GM12878 (cell line): ENCODE measurements around the gene DCUN1D5. TPM values are rescaled to one million over a fixed set of nuclear protein-coding genes. Genes with fewer than 3 reads are reported as not detected.

Source experiments
- ATAC-seq: fragments of 200-7000 bp; cut with Tn5 transposase; 3 replicates; pipeline ENCODE4 v1.9.1; 2020; ENCODE audit warnings: mild to moderate bottlenecking, moderate library complexity
- BruUV-seq: library from RNA; stranded (reverse); fragments of 400-500 nt; replicated peaks from 2 replicates; lab custom pipeline; 2021; lab: Mats Ljungman, UMichigan
- CTCF ChIA-PET: fragments of 300-600 bp; sonication (Branson Sonifier 250); formaldehyde crosslinking; extraction: SDS; loops from one replicate; lab custom pipeline; 2021; ENCODE audit warnings: inconsistent platforms; lab: Yijun Ruan, JAX
- POLR2A ChIA-PET: fragments of 350-600 bp; formaldehyde crosslinking; extraction: SDS; loops from one replicate; lab custom pipeline; 2021; ENCODE audit warnings: inconsistent platforms; lab: Charles Lee
- RAD21 ChIA-PET: fragments of 300-600 bp; sonication (Branson Sonifier 250); formaldehyde crosslinking; loops from one replicate; lab custom pipeline; 2023; ENCODE audit warnings: antibody characterized with exemption; ENCODE audit not compliant: unreplicated experiment; lab: Charles Lee
- SMC1A ChIA-PET: fragments of 300-600 bp; sonication (Branson Sonifier 250); formaldehyde crosslinking; loops from one replicate; lab custom pipeline; 2023; ENCODE audit not compliant: unreplicated experiment, uncharacterized antibody; lab: Charles Lee
- DNase-seq: peaks from one replicate; pipeline ENCODE4 v3.0.0-alpha.2; 2011; ENCODE audit warnings: low read depth, low spot score
- FAIRE-seq: peaks from 3 replicates; lab custom pipeline; 2011; peaks lifted over from hg19 to GRCh38; lab: Jason Lieb, UNC
- H2AFZ ChIP-seq: 2 replicates; pipeline ENCODE4 v1.6.0; 2011; ENCODE audit warnings: low read depth, low read length, control low read depth; ENCODE audit not compliant: control insufficient read depth
- H3K27ac ChIP-seq: 2 replicates; pipeline ENCODE4 v1.5.1; 2011; ENCODE audit warnings: control low read depth; ENCODE audit not compliant: control insufficient read depth, insufficient read depth
- H3K27me3 ChIP-seq, 2 experiments: replicated peaks in 1 of 2; 2 replicates each; pipeline versions ENCODE4 v1.6.0 to v1.6.1; 2011; ENCODE audit warnings: low read length in 1 of 2; ENCODE audit not compliant: control insufficient read depth in 2 of 2, insufficient read depth in 2 of 2
- H3K36me3 ChIP-seq, 2 experiments: 2 replicates each; pipeline ENCODE4 v1.5.1; 2011; ENCODE audit warnings: low read length in 1 of 2; ENCODE audit not compliant: control insufficient read depth in 2 of 2, insufficient read depth in 2 of 2
- H3K4me1 ChIP-seq: 2 replicates; pipeline ENCODE4 v1.6.1; 2011; ENCODE audit warnings: mild to moderate bottlenecking, low read length, moderate library complexity, mixed read lengths; ENCODE audit not compliant: control insufficient read depth, insufficient read depth
- H3K4me2 ChIP-seq: 2 replicates; pipeline ENCODE4 v1.6.0; 2011; ENCODE audit warnings: control low read depth; ENCODE audit not compliant: control insufficient read depth, insufficient read depth
- H3K4me3 ChIP-seq: fragments of 200-600 bp; sonication (generic); 2 replicates; pipeline ENCODE4 v1.5.1; 2016
- H3K79me2 ChIP-seq: 2 replicates; pipeline ENCODE4 v1.6.0; 2011; ENCODE audit warnings: low read length; ENCODE audit not compliant: control insufficient read depth, insufficient read depth
- H3K9ac ChIP-seq: 2 replicates; pipeline ENCODE4 v1.8.0; 2011; ENCODE audit warnings: low read length, control low read depth, mixed read lengths; ENCODE audit not compliant: control insufficient read depth, insufficient read depth
- H3K9me3 ChIP-seq: replicated peaks from 3 replicates; pipeline ENCODE4 v1.5.1; 2011; ENCODE audit warnings: mild to moderate bottlenecking, low read length; ENCODE audit not compliant: control insufficient read depth, insufficient read depth
- H4K20me1 ChIP-seq: 2 replicates; pipeline ENCODE4 v1.6.0; 2011; ENCODE audit not compliant: control insufficient read depth, insufficient read depth
- ASH2L ChIP-seq: fragments of 300-600, 200-600 bp; sonication (generic); IDR thresholded peaks from 2 replicates; pipeline ENCODE4 v1.6.1; 2017; ENCODE audit warnings: low read depth, mild to moderate bottlenecking, borderline replicate concordance
- GATAD2B ChIP-seq: fragments of 450-650 bp; conservative IDR thresholded peaks from 2 replicates; pipeline ENCODE4 v1.6.1; 2017; ENCODE audit warnings: low read depth, mild to moderate bottlenecking, moderate library complexity
- IKZF2 ChIP-seq, 2 experiments: fragments of 450-650 bp; IDR thresholded peaks; 2 replicates each; pipeline ENCODE4 v1.6.1; 2017; ENCODE audit warnings: mild to moderate bottlenecking in 2 of 2, moderate library complexity in 2 of 2
- JUND ChIP-seq: IDR thresholded peaks from 2 replicates; pipeline ENCODE4 v1.6.1; 2012; ENCODE audit warnings: low read depth, mild to moderate bottlenecking, low read length, improper control_type of control experiment, moderate library complexity
- KDM1A ChIP-seq: fragments of 200-600 bp; sonication (generic); IDR thresholded peaks from 2 replicates; pipeline ENCODE4 v1.6.1; 2016; ENCODE audit warnings: borderline replicate concordance
- KLF5 ChIP-seq: fragments of 450-650 bp; IDR thresholded peaks from 2 replicates; pipeline ENCODE4 v1.6.1; 2014; ENCODE audit warnings: mild to moderate bottlenecking; ENCODE audit not compliant: partially characterized antibody
- NFYA ChIP-seq: IDR thresholded peaks from 2 replicates; pipeline ENCODE4 v1.6.1; 2011; ENCODE audit warnings: low read depth, mild to moderate bottlenecking, low read length, improper control_type of control experiment, borderline replicate concordance
- NFYB ChIP-seq: IDR thresholded peaks from 2 replicates; pipeline ENCODE4 v1.6.1; 2011; ENCODE audit warnings: low read depth, mild to moderate bottlenecking, low read length, improper control_type of control experiment, moderate library complexity; ENCODE audit not compliant: insufficient read depth
- NR2F1 ChIP-seq: fragments of 450-650 bp; conservative IDR thresholded peaks from 2 replicates; pipeline ENCODE4 v1.6.1; 2017; ENCODE audit warnings: mild to moderate bottlenecking
- POLR2AphosphoS5 ChIP-seq: IDR thresholded peaks from 2 replicates; pipeline ENCODE4 v1.6.1; 2011; ENCODE audit warnings: mild to moderate bottlenecking, low read length, inconsistent platforms
- POU2F2 ChIP-seq: IDR thresholded peaks from 3 replicates; pipeline ENCODE4 v1.6.1; 2011; ENCODE audit warnings: low read depth, mild to moderate bottlenecking, low read length, borderline replicate concordance
- RAD51 ChIP-seq: fragments of 450-650 bp; IDR thresholded peaks from 2 replicates; pipeline ENCODE4 v1.6.1; 2016; ENCODE audit warnings: moderate library complexity, mild to moderate bottlenecking, inconsistent platforms
- RCOR1 ChIP-seq: conservative IDR thresholded peaks from 2 replicates; pipeline ENCODE4 v1.6.1; 2012; ENCODE audit warnings: low read depth, low read length, improper control_type of control experiment
- SREBF1 ChIP-seq: IDR thresholded peaks from 2 replicates; pipeline ENCODE4 v1.6.1; 2012; ENCODE audit warnings: mild to moderate bottlenecking, low read length
- TCF3 ChIP-seq: IDR thresholded peaks from 2 replicates; pipeline ENCODE4 v1.6.1; 2012; ENCODE audit warnings: low read depth, mild to moderate bottlenecking, low read length, borderline replicate concordance; ENCODE audit not compliant: insufficient read depth
- TCF7 ChIP-seq: IDR thresholded peaks from 2 replicates; pipeline ENCODE4 v1.6.1; 2014; ENCODE audit warnings: antibody characterized with exemption, borderline replicate concordance
- WRNIP1 ChIP-seq: IDR thresholded peaks from 2 replicates; pipeline ENCODE4 v1.6.1; 2011; ENCODE audit warnings: low read depth, low read length, improper control_type of control experiment, borderline replicate concordance
- ZNF384 ChIP-seq: IDR thresholded peaks from 2 replicates; pipeline ENCODE4 v1.6.1; 2012; ENCODE audit warnings: low read depth, mild to moderate bottlenecking, low read length, improper control_type of control experiment, borderline replicate concordance
- WGBS: methylation state at CpG from one replicate; pipeline ENCODE4 v1.1.6; 2016; ENCODE audit warnings: low lambda C conversion rate; ENCODE audit not compliant: insufficient replicate concordance, insufficient coverage; ENCODE audit errors: missing lambda C conversion rate; 5-methylcytosine and 5-hydroxymethylcytosine counted together
- in situ Hi-C: fragments of 300-500 bp; cut with MboI; formaldehyde crosslinking; loops from 9 replicates; pipeline ENCODE4 v1.14.3; 2018; ENCODE audit warnings: mixed read lengths
- intact Hi-C: fragments of 100-400 bp; cut with micrococcal nuclease; formaldehyde crosslinking; loops from one replicate; pipeline ENCODE4 v1.14.2; 2022; ENCODE audit not compliant: unreplicated experiment
- polyA plus RNA-seq, 11 experiments: library from polyadenylated mRNA; depleted of rRNA in 4 of 11; unstranded in 6 of 11; stranded (reverse) in 5 of 11; fragments of >200 nt; fragmentation: Nextera tagmentation in 4 of 11; fragmentation: Illumina TruSeq in 1 of 11; extraction: Ambion mirVana in 4 of 11; extraction: Trizol in 1 of 11; gene quantifications; 1 replicate in 1 of 11; 2 replicates in 10 of 11; pipeline versions ENCODE4 v1.2.1 to v1.2.3, GENCODE V29; 2011 to 2016; ENCODE audit warnings: inconsistent platforms in 2 of 11, missing spikeins in 2 of 11, low read depth in 1 of 11
- total RNA-seq, 4 experiments: library from RNA; depleted of rRNA in 3 of 4; stranded (reverse); fragments of >200 nt in 3 of 4; fragmentation: Illumina TruSeq in 1 of 4; extraction: Trizol in 1 of 4; gene quantifications; 2 replicates each; pipeline versions ENCODE4 v1.2.1 to v1.2.3, GENCODE V29; 2013 to 2021
- TF ChIP-seq, protein P1 (sequence below): IDR thresholded peaks from 2 replicates; pipeline ENCODE4 v1.6.1; 2011; ENCODE audit warnings: low read depth, mild to moderate bottlenecking, low read length, moderate library complexity, borderline replicate concordance; ENCODE audit errors: extremely low read depth
- TF ChIP-seq, protein P2 (sequence below), 3 experiments: IDR thresholded peaks in 2 of 3; conservative IDR thresholded peaks in 1 of 3; 2 replicates each; pipeline ENCODE4 v1.5.1; 2011; ENCODE audit warnings: low read depth in 3 of 3, low read length in 3 of 3, mild to moderate bottlenecking in 3 of 3, control low read depth in 2 of 3, moderate library complexity in 2 of 3, inconsistent platforms in 1 of 3, mixed read lengths in 1 of 3; ENCODE audit not compliant: control insufficient read depth in 2 of 3, insufficient read depth in 1 of 3; ENCODE audit errors: extremely low read depth in 1 of 3

DCUN1D5 gene
- total and polyA plus RNA-seq, 10 of the 15 experiments (the other 5 are each of a cell fraction or from before 2014, with no cell fraction given): 20.4 to 87.0 (median 60.6) TPM

DNA sequence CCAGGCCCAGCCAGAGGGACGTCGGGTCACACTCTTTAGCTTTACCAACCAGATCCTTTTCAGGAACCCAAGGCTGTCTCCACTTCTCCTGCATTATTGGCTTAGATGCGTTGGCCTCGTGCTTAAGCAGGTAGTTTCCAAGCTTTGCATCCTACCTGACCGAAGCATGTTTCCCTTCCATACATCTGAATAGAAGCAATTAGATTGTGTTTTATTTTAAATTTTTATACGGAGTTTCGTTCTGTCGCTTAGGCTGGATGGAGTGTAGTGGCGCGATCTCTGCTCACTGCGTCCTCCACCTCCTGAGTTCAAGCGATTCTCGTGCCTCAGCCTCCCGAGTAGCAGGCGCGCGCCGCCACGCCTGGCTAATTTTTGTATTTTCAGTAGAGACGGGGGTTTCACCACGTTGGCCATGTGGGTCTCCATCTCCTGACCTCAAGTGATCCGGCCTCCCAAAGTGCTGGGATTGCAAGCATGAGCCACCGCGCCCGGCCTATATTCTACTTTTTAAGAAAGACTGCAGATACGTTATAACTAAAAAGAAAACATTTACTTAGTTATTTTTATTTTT is 17.9 kb upstream of the DCUN1D5 start:
- intact Hi-C loops: no loop called here
- no peak overlapping the region for H3K9ac ChIP-seq

More for the DNA sequence above, 17.9 kb upstream of the DCUN1D5 start:
- CTCF ChIA-PET: interaction anchor here (0.7 to 2.2 kb wide), 13 partner anchors 8 to 195 kb away, joined by 3 to 28 read pairs (median 4); partner anchors contain the start of gene DCUN1D5
- peak; percentile 29 for ATAC-seq
- Histone ChIP-seq H4K20me1 (no peaks in the 10 kb centered on the region), H3K4me2 (peak overlapping the region; percentile 51), H3K4me3 (peak overlapping the region; percentile 78), H3K4me1 (peaks cover 3% of the 10 kb centered on the region; the same call in 1 of the 2 replicates), H3K27me3 (no peaks in the 10 kb centered on the region; a peak in 2 of 4 replicates), H2AFZ (peak overlapping the region; percentile 98), H3K79me2 (no peaks in the 10 kb centered on the region), H3K36me3 (no peaks in the 10 kb centered on the region), H3K27ac (no peak overlapping the region), H3K9me3 (no peaks in the 10 kb centered on the region)
- FAIRE-seq: peak; percentile 99
- DNase-seq: no peak
- in situ Hi-C loops: no loop called here
- RAD21 ChIA-PET: interaction anchor here (1.0 to 1.9 kb wide), 6 partner anchors 18 to 74 kb away, joined by 3 to 7 read pairs (median 4); partner anchors contain the start of gene DCUN1D5
- WGBS: 17% methylated on average over 26 of the region's 26 CpGs
- POLR2A ChIA-PET: interaction anchor here (1.2 to 2.9 kb wide), 3 partner anchors 9 to 20 kb away, joined by 3 to 21 read pairs (median 3); partner anchors contain the start of gene DCUN1D5
- SMC1A ChIA-PET: interaction anchor here (0.8 to 2.0 kb wide), 9 partner anchors 10 to 77 kb away, joined by 3 to 10 read pairs (median 5); partner anchors contain the start of gene DCUN1D5
- no TSS peak for BruUV-seq
- TF ChIP-seq SREBF1: no peak
- TF ChIP-seq NFYB: no peak
- TF ChIP-seq ZNF384: no peak
- no peak for TF ChIP-seq GATAD2B
- no peak for TF ChIP-seq RAD51
- no peak for TF ChIP-seq NR2F1
- TF ChIP-seq KDM1A: no peak
- no peak for TF ChIP-seq TCF7
- no peak for TF ChIP-seq TCF3
- TF ChIP-seq, protein P1, sequence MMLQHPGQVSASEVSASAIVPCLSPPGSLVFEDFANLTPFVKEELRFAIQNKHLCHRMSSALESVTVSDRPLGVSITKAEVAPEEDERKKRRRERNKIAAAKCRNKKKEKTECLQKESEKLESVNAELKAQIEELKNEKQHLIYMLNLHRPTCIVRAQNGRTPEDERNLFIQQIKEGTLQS: no peak
- TF ChIP-seq POLR2AphosphoS5: no peak
- no peak for TF ChIP-seq POU2F2
- no peak for TF ChIP-seq RCOR1
- TF ChIP-seq, protein P2, sequence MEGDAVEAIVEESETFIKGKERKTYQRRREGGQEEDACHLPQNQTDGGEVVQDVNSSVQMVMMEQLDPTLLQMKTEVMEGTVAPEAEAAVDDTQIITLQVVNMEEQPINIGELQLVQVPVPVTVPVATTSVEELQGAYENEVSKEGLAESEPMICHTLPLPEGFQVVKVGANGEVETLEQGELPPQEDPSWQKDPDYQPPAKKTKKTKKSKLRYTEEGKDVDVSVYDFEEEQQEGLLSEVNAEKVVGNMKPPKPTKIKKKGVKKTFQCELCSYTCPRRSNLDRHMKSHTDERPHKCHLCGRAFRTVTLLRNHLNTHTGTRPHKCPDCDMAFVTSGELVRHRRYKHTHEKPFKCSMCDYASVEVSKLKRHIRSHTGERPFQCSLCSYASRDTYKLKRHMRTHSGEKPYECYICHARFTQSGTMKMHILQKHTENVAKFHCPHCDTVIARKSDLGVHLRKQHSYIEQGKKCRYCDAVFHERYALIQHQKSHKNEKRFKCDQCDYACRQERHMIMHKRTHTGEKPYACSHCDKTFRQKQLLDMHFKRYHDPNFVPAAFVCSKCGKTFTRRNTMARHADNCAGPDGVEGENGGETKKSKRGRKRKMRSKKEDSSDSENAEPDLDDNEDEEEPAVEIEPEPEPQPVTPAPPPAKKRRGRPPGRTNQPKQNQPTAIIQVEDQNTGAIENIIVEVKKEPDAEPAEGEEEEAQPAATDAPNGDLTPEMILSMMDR (IDR thresholded peaks at IDR 0.05 in 2 of 3, conservative IDR thresholded peaks at IDR 0.05 in 1 of 3; ENCODE audit: control insufficient read depth in 2 of 3, extremely low read depth in 1 of 3, insufficient read depth in 1 of 3, low read depth in 3 of 3, low read length in 3 of 3): no peak
- no peak; a peak in 1 of 4 replicates for TF ChIP-seq IKZF2 (IDR thresholded peaks at IDR 0.05)
- no peak for TF ChIP-seq JUND
- TF ChIP-seq KLF5: no peak
- TF ChIP-seq ASH2L: no peak
- TF ChIP-seq WRNIP1: no peak
- TF ChIP-seq NFYA: no peak
